Right lobe of liver (tissue), 4 donors: ENCODE data around the gene CCNA2.

Source experiments
- POLR2A ChIP-seq: fragments of 450-650 bp; IDR thresholded peaks from one replicate; pipeline ENCODE4 v1.6.1; 2017; ENCODE audit warnings: antibody characterized with exemption, mild to moderate bottlenecking
- TF ChIP-seq, protein P1 (sequence below), 4 donors: fragments of 200-600 bp in 3 of 4; fragments of 450-650 bp in 1 of 4; IDR thresholded peaks; one replicate each; pipeline versions ENCODE4 v1.5.1 to v1.8.0; 2016 to 2022; ENCODE audit warnings: antibody characterized with exemption in 4 of 4, mild to moderate bottlenecking in 2 of 4
- donor health status: DM: no; HTN: no; CAD: no.
- donor health status: DM: no; HTN: no; CAD: no.
- donor health status: DM: no; HTN: yes; CAD: no.

DNA sequence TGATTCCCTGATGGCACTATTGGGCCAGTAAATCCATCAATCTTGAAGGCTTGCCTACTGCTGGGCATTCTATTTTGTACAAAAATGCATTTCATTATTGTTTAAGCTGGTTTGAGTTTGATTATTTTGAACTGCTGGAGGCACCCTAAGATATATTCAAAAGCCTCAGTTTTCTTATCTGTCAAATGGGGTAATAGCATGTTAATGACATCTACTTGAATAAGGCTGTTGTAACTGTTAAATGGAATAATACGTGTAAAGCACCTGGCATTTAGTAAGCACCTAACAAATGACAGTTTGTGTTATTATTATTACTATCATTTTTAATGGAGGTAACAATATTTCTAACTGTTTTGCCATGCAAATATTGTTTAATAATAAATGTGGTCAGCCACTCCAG lies 51.8 kb downstream of the CCNA2 start:
- TF ChIP-seq, protein P1, sequence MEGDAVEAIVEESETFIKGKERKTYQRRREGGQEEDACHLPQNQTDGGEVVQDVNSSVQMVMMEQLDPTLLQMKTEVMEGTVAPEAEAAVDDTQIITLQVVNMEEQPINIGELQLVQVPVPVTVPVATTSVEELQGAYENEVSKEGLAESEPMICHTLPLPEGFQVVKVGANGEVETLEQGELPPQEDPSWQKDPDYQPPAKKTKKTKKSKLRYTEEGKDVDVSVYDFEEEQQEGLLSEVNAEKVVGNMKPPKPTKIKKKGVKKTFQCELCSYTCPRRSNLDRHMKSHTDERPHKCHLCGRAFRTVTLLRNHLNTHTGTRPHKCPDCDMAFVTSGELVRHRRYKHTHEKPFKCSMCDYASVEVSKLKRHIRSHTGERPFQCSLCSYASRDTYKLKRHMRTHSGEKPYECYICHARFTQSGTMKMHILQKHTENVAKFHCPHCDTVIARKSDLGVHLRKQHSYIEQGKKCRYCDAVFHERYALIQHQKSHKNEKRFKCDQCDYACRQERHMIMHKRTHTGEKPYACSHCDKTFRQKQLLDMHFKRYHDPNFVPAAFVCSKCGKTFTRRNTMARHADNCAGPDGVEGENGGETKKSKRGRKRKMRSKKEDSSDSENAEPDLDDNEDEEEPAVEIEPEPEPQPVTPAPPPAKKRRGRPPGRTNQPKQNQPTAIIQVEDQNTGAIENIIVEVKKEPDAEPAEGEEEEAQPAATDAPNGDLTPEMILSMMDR (IDR thresholded peaks at IDR 0.05), result no peak
- no peak for TF ChIP-seq POLR2A
